GM18861 (cell line): Measurements from ENCODE around the gene DGLUCY.
"Not testable (repeated sequence)": the region's sequence is repeated elsewhere in the genome, so short reads cannot be mapped to it uniquely, and the experiment has no call there.

ENCODE experiments used
- ATAC-seq: cut with Tn5 transposase; IDR thresholded peaks from one replicate; pipeline ENCODE4 v1.9.1; 2021; ENCODE audit not compliant: unreplicated experiment

The DGLUCY gene

GRCh38 chr14:91204657-91205056, 90.8 kb downstream of the DGLUCY start:
- ATAC-seq: no peak

GRCh38 chr14:91205459-91205858, 91.6 kb downstream of the DGLUCY start:
- ATAC-seq: no peak

GRCh38 chr14:91207008-91207407, 93.1 kb downstream of the DGLUCY start:
- no peak for ATAC-seq

GRCh38 chr14:91211017-91211416, 97.1 kb downstream of the DGLUCY start:
- no peak for ATAC-seq

- no peak for ATAC-seq
Observed at GRCh38 chr14:91214306-91214705, 100.4 kb downstream of the DGLUCY start.

- no peak for ATAC-seq
Observed at GRCh38 chr14:91215381-91215780, 101.5 kb downstream of the DGLUCY start.

- ATAC-seq: no peak
Observed at GRCh38 chr14:91216731-91217226, 102.9 kb downstream of the DGLUCY start.

- no peak for ATAC-seq
Observed at GRCh38 chr14:91218014-91218413, 104.1 kb downstream of the DGLUCY start.

GRCh38 chr14:91219517-91220389, 105.9 kb downstream of the DGLUCY start:
- ATAC-seq: no peak

GRCh38 chr14:91220581-91221000, 106.7 kb downstream of the DGLUCY start:
- no peak for ATAC-seq

- no peak for ATAC-seq
Observed at GRCh38 chr14:91221270-91221669, 107.4 kb downstream of the DGLUCY start.

- ATAC-seq: no peak
Observed at GRCh38 chr14:91223028-91223783, 109.3 kb downstream of the DGLUCY start.

GRCh38 chr14:91225025-91225424, 111.2 kb downstream of the DGLUCY start:
- no peak for ATAC-seq

GRCh38 chr14:91226360-91226759, 112.5 kb downstream of the DGLUCY start:
- not testable (repeated sequence) for ATAC-seq

- no peak for ATAC-seq
Observed at GRCh38 chr14:91227183-91227628, 113.3 kb downstream of the DGLUCY start.

GRCh38 chr14:91228112-91229004, 114.5 kb downstream of the DGLUCY start:
- ATAC-seq: peak; percentile 68

- no peak for ATAC-seq
Observed at GRCh38 chr14:91229005-91229382, 115.1 kb downstream of the DGLUCY start.

- ATAC-seq: peak; percentile 71
Observed at GRCh38 chr14:91229743-91230200, 115.9 kb downstream of the DGLUCY start.

- ATAC-seq: no peak
Observed at GRCh38 chr14:91230397-91231035, 116.6 kb downstream of the DGLUCY start.

GRCh38 chr14:91231446-91231845, 117.6 kb downstream of the DGLUCY start:
- no peak for ATAC-seq
